HG03066 (cell line): ENCODE data around the gene BEND7.

ENCODE experiments used
- ATAC-seq: cut with Tn5 transposase; IDR thresholded peaks from one replicate; pipeline ENCODE4 v1.9.1; 2021; ENCODE audit warnings: low read depth; ENCODE audit not compliant: unreplicated experiment

Gene BEND7

GRCh38 chr10:13521026-13521425 lies 7.8 kb downstream of the BEND7 start:
- no peak for ATAC-seq

- no peak for ATAC-seq
Measured at GRCh38 chr10:13520194-13520593, 8.6 kb downstream of the BEND7 start.

DNA sequence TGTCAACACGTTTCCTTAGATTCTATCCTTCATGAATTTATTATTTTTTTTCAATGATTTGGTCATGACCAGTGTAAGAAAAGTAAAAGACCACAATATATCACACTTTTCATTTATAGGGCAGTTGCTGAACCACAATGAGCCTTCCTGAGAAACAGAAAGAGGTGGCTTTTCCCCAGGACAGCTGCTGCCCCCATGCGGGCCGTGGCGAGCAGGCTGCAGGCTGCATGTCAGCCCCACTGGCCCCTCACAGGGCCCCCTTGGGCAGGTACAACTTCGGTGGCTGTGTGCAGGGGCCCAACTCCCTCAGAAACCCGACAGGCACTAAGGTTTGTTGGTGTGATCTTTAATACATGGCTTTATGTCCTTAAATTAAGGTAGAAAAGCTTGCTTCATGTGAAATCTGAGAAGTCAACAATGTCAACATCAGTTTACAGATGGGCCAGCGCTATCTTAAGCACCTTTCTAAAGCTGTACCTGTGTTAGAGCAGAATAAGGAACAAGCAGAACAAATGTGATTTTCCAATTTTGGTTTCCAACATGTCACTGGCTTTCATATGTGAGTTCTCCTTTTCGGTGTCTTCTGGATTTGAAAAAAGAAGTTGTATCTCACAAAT lies 10.6 kb downstream of the BEND7 start:
- ATAC-seq: no peak

DNA sequence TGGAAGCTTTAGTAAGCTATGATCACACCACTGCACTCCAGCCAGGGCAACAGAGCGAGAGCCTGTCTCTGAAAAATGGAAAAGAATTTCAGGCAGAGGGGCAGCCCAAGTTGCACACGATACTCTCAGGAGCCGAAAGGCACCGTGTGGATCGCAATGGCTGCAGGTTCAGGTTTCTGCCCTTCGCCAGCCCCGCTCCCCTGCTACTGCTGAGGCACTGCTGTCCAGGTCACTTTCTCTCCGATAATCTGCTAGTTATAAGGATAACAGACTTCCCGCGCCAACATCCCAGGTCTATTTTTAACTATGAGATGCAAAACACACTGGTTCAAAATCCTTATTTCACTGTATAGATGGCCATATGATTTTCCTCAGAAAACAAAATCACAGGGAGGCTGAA lies 11.1 kb downstream of the BEND7 start:
- no peak for ATAC-seq

- no peak for ATAC-seq
Measured at GRCh38 chr10:13516176-13516575, 12.6 kb downstream of the BEND7 start.

DNA sequence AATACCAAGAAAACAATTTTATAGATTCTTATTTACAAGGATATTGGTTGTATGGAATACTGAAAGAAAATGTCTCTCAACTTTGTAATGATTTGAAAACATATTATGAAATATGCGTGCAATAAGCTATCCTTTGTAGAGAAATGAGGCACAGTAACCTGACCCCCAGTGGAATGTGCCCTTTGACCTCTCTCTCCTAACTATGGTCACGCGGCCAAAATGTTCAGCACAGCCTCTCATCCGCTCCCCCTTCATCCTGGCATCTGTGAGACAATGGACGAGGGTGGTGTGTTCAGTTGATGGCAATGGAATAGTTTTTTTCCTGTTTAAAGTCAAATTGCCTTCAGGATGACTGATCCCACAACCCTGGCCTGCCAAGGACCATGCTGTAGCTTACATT lies 13.3 kb downstream of the BEND7 start:
- ATAC-seq: no peak

- ATAC-seq: no peak
Measured at GRCh38 chr10:13514296-13514695, 14.5 kb downstream of the BEND7 start.

DNA sequence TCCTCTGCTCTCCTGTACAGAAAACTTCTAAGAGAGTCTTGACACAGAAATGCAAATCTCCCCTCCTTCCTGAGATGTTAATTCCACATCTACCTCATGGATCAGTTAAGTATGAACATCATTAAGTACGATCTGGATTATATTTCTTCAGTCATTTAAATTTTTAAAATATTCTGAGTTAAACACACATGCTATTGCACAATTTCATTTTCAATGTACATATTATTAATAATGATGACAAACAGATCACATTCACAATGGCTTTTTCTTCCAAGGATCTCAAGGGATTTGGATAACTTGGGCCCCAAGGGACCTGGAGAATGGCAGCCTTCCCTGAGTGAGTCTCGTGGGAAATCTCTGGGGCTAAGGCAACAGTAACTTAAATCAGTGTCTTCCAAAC lies 16.2 kb downstream of the BEND7 start:
- ATAC-seq: no peak

GRCh38 chr10:13511409-13511808 lies 17.4 kb downstream of the BEND7 start:
- no peak for ATAC-seq

- ATAC-seq: no peak
Measured at GRCh38 chr10:13505052-13505680, 23.6 kb downstream of the BEND7 start.

DNA sequence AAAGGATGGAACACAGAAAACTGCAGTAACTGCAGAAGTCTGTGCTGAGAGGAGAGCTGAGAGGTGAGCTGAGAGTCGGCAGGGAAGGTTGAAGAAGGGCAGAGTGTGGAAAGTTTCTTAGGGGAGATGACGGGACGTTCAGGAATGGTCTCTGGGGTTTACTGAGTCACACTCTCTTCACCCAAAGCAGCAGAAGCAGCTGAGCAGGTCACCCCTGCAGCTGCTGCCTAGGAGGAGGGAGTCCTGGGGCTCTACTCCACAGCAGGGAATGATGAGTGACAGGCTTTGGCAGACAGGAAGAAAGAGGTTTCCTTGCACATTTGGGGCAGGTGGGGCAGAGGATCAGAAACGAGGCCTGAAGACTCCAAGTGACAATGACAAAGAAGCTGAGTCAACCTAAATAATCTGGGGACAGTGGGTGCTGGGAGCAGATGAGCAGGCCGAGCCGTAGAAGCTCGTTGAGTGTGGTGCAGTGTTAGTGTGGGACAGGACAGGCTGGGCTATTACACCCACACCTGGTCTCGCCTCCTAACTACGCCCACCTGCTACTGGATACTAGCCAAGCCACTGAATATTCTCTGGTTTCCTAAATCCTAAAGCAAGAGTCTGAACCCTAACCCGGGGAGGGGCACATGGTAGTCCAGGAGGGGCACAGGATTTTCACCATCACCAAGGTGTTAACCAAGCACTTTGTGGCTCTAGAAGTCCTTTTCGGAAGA lies 24.9 kb downstream of the BEND7 start:
- no peak for ATAC-seq

DNA sequence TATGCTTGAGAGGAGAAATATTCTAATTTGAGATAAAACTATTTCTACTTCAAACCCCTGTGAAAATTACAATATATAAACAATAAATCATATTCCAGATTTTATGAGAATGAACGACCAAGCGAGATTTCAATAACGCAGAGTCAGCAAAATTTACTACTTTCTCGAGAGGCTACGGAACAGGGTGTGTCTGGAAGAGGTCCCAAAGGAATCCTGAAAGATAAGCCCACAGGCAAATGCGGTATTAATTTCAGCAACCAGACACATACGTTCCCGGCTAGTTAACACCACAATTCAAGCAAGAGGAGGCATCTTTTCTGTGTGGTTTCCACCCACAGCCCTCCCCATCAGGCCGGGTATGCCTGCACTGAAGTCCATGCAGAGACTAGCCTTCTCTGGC lies 26.4 kb downstream of the BEND7 start:
- ATAC-seq: no peak

- ATAC-seq: no peak
Measured at GRCh38 chr10:13500201-13500600, 28.6 kb downstream of the BEND7 start.

GRCh38 chr10:13499150-13499549 lies 29.7 kb downstream of the BEND7 start:
- ATAC-seq: no peak

DNA sequence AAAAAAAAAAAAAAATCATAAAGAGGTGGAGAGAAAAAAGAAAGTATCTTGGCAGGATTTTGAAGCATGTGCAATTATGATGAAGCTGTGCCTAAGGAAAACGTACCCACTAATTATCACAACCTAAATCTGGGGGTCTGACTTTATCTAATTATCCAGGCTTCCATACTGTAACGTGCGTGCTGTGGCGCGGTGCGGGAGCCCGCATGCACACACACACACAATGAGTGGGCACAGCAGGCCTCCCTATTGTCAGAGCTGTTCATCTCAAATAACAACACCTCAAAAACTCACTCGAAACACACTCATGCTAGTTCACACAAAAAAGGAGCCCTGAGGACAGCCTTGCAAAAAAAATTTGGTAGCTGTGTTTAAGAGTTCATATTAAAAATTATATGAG lies 31.9 kb downstream of the BEND7 start:
- no peak for ATAC-seq

GRCh38 chr10:13496164-13496563 lies 32.6 kb downstream of the BEND7 start:
- ATAC-seq: no peak

DNA sequence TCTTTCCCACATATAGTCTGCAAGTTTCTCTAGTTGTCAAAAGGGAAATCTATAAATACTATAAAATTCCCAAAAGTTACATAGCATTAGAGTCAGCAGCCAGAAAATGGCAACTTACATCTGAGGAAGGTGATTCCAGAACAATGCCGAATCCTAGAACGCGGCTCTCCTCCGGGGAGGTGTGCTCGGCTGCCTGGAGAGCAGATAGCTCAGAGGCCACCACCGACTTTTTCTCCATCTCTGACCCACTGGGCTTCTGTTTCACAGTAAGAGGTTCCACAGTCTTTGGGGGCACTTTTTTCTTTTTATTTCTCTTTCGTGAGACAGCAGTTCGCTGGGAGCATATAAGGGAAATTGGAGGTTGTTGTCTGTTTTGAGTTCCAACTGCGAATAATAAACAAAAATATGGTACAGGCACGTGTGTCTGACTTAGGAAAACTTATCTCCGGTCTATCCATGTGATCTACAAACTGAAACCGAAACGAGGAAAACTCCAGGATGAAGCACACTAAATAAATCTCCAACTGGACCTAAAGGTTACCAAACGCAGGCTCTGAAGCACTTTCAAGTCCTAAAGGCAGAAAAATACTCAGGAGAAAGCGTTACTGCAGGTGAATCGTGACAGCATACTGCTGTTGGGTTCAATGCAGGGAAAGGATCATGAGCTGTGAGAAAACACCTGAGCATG lies 36.2 kb downstream of the BEND7 start:
- no peak for ATAC-seq

- no peak for ATAC-seq
Measured at GRCh38 chr10:13491747-13492360, 37.0 kb downstream of the BEND7 start.

- no peak for ATAC-seq
Measured at GRCh38 chr10:13490503-13490902, 38.3 kb downstream of the BEND7 start.

DNA sequence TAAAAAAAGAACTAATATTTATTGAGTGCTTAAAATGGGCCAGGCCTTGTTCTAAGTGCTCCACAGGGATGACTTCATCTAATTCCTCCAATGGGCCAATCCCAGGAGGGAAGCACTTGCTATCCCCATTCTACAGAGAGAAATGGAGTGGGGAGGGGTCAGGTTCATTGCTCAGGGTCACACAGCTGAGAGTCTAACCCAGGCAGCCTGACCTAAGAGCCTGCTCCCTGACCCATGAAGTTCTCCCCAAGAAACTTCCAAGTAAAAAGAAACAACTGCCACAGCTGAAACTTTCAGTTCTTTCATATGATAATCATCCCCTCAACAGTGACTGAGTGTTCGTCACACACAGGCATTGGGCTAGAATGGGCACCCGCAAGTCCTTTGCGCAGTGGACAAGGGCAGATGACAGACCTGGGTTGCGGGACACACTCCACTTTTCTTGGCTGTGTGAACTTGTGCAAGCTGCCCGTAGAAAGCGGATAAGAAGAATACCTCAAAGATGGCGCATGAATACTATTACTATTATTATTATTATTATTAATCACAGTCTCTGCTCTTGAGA lies 39.7 kb downstream of the BEND7 start:
- no peak for ATAC-seq

GRCh38 chr10:13485623-13486022 lies 43.2 kb downstream of the BEND7 start:
- no peak for ATAC-seq
